ENCODE measurements around the gene PARD6B. TPM values are rescaled to one million over a fixed set of nuclear protein-coding genes. Genes with fewer than 3 reads are reported as not detected.

The PARD6B gene
- 38.5 and 41.0 TPM in 2 replicates for total RNA-seq
- polyA plus RNA-seq, result 14.6 and 16.1 TPM in 2 replicates

- Histone ChIP-seq H3K27ac (peak within 1 kb of the TSS; percentile 97), H3K79me2 (peaks cover 48% of the 10 kb centered on the region), H2AFZ (peak within 1 kb of the TSS; percentile 16), H4K20me1 (ENCODE audit: insufficient read depth, poor library complexity, severe bottlenecking) (no peaks in the 10 kb centered on the region), H3K4me1 (ENCODE audit: insufficient read depth) (peaks cover 50% of the 10 kb centered on the region), H3K4me3 (peak within 1 kb of the TSS; percentile 57), H3K4me2 (peak within 1 kb of the TSS; percentile 83), H3K9me2 (replicated peaks; ENCODE audit: insufficient read depth) (no peaks in the 10 kb centered on the region), H3K9me3 (ENCODE audit: low read depth) (no peaks in the 10 kb centered on the region), H3K36me3 (replicated peaks; ENCODE audit: insufficient read depth, low read depth) (no peaks in the 10 kb centered on the region), H3K27me3 (no peaks in the 10 kb centered on the region)
- WGBS (ENCODE audit: low lambda C conversion rate, missing lambda C conversion rate), result under 1% methylated on average over 87 of the region's 114 CpGs
- peak; percentile 100 for DNase-seq (ENCODE audit: low spot score)
- TF ChIP-seq EZH2 (IDR thresholded peaks at IDR 0.05; ENCODE audit: borderline replicate concordance) (no peak), EZH2phosphoT487 (IDR thresholded peaks at IDR 0.05; ENCODE audit: low read depth, severe bottlenecking, unreplicated experiment) (no peak)
- TF ChIP-seq, protein P1, sequence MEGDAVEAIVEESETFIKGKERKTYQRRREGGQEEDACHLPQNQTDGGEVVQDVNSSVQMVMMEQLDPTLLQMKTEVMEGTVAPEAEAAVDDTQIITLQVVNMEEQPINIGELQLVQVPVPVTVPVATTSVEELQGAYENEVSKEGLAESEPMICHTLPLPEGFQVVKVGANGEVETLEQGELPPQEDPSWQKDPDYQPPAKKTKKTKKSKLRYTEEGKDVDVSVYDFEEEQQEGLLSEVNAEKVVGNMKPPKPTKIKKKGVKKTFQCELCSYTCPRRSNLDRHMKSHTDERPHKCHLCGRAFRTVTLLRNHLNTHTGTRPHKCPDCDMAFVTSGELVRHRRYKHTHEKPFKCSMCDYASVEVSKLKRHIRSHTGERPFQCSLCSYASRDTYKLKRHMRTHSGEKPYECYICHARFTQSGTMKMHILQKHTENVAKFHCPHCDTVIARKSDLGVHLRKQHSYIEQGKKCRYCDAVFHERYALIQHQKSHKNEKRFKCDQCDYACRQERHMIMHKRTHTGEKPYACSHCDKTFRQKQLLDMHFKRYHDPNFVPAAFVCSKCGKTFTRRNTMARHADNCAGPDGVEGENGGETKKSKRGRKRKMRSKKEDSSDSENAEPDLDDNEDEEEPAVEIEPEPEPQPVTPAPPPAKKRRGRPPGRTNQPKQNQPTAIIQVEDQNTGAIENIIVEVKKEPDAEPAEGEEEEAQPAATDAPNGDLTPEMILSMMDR (IDR thresholded peaks at IDR 0.05; ENCODE audit: poor library complexity), result no peak
Measured at GRCh38 chr20:50731055-50731929, at the start of gene PARD6B. Gene PARD6B (plus strand): TSS chr20:50731580. CDS start chr20:50731787, 207 bp downstream.

GRCh38 chr20:50682065-50682464 is 49.3 kb upstream of the PARD6B start:
- Histone ChIP-seq H3K4me2 (no peak overlapping the region), H3K27me3 (no peaks in the 10 kb centered on the region), H3K9me3 (ENCODE audit: low read depth) (no peaks in the 10 kb centered on the region), H4K20me1 (ENCODE audit: insufficient read depth, poor library complexity, severe bottlenecking) (no peaks in the 10 kb centered on the region), H3K4me3 (no peak overlapping the region), H2AFZ (no peak overlapping the region), H3K79me2 (no peaks in the 10 kb centered on the region), H3K36me3 (replicated peaks; ENCODE audit: insufficient read depth, low read depth) (no peaks in the 10 kb centered on the region), H3K27ac (no peak overlapping the region), H3K9me2 (replicated peaks; ENCODE audit: insufficient read depth) (no peaks in the 10 kb centered on the region), H3K4me1 (ENCODE audit: insufficient read depth) (peaks cover 24% of the 10 kb centered on the region)
- WGBS (ENCODE audit: low lambda C conversion rate, missing lambda C conversion rate), result 94% methylated on average over 4 of the region's 4 CpGs
- TF ChIP-seq EZH2 (IDR thresholded peaks at IDR 0.05; ENCODE audit: borderline replicate concordance), result no peak
- no peak for TF ChIP-seq EZH2phosphoT487 (IDR thresholded peaks at IDR 0.05; ENCODE audit: low read depth, severe bottlenecking, unreplicated experiment)
- TF ChIP-seq, protein P1 (IDR thresholded peaks at IDR 0.05; ENCODE audit: poor library complexity), result no peak
- no peak for DNase-seq (ENCODE audit: low spot score)

GRCh38 chr20:50682947-50683530 is 48.3 kb upstream of the PARD6B start:
- no peaks in the 10 kb centered on the region for H3K36me3 ChIP-seq (replicated peaks; ENCODE audit: insufficient read depth, low read depth)
- no peaks in the 10 kb centered on the region for H3K79me2 ChIP-seq
- no peak overlapping the region for H3K27ac ChIP-seq
- TF ChIP-seq EZH2 (IDR thresholded peaks at IDR 0.05; ENCODE audit: borderline replicate concordance) (no peak), EZH2phosphoT487 (IDR thresholded peaks at IDR 0.05; ENCODE audit: low read depth, severe bottlenecking, unreplicated experiment) (no peak)
- TF ChIP-seq, protein P1 (IDR thresholded peaks at IDR 0.05; ENCODE audit: poor library complexity), result no peak
- no peaks in the 10 kb centered on the region for H3K9me2 ChIP-seq (replicated peaks; ENCODE audit: insufficient read depth)
- no peak overlapping the region for H2AFZ ChIP-seq
- no peaks in the 10 kb centered on the region for H4K20me1 ChIP-seq (ENCODE audit: insufficient read depth, poor library complexity, severe bottlenecking)
- no peak for DNase-seq (ENCODE audit: low spot score)
- no peaks in the 10 kb centered on the region for H3K9me3 ChIP-seq (ENCODE audit: low read depth)
- H3K4me2 ChIP-seq, result no peak overlapping the region
- 94% methylated on average over 8 of the region's 8 CpGs for WGBS (ENCODE audit: low lambda C conversion rate, missing lambda C conversion rate)
- H3K4me1 ChIP-seq (ENCODE audit: insufficient read depth), result peaks cover 23% of the 10 kb centered on the region
- no peak overlapping the region for H3K4me3 ChIP-seq
- no peaks in the 10 kb centered on the region for H3K27me3 ChIP-seq
